Inflammatory macrophage (primary cell): ENCODE measurements around the gene BRCA2.

Experiments
- DNase-seq, 2 donors: peaks; one replicate each; pipeline ENCODE4 v3.0.0-alpha.2; 2020 to 2022

Gene BRCA2

DNA sequence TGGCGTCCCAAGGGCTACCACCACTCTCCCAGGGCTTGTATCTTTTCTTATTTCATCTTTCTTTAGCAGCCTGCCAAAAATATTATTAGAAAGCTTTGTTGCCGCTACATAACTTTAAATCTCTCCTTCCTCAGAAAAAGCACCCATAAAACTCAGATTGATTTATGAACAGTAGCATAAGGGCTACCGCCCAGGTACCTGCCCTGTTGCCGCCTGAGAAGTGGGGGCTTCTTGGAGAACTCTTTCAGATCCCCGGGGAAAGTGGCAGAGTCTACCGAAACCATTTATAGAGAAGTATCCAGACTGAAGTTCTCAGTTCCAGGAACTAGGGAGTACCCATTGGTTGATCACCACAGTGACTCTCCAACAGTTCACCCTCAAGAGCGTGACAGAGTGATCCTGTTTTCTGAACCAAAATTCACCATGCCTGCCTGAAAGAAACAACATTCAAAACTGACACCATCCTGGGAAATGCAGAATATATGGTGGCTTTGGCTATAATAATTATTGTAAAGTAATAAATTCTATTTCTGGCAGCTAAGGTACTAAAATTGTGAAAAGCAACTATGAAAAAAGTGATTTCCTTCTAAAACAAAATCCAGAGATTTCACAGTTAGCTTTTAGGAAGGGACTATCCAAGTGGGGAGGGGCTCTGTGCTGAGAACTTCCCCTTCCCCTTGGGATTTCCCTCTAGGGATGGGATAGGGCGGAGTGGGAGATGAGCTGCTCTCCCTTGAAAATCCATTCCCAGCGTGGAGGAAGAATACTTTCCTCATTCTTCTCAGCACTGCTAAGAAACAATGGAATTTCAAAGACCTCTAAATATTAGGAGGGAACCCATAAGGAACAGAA, 113.5 kb downstream of the BRCA2 start:
- DNase-seq = peak; percentile 78

DNA sequence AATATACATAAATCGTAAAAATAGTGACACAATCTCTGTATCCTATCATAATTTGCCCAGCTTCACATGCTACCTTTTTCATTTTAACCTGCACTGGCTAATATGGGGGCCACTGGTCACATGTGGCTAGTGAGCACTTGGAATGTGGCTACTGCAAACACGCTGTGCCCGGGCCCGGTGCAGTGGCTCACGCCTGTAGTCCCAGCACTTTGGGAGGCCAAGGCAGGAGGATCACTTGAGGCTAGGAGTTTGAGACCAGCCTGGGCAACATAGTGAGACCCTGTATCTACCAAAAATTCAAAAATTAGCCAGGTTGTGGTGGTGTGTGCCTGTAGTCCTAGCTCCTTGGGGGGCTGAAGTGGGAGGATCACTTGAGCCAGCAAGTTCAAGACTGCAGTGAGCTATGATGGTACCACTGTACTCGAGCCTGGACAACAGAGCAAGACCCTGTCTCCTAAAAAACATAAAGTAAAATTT, 114.2 kb downstream of the BRCA2 start:
- no peak for DNase-seq

DNA sequence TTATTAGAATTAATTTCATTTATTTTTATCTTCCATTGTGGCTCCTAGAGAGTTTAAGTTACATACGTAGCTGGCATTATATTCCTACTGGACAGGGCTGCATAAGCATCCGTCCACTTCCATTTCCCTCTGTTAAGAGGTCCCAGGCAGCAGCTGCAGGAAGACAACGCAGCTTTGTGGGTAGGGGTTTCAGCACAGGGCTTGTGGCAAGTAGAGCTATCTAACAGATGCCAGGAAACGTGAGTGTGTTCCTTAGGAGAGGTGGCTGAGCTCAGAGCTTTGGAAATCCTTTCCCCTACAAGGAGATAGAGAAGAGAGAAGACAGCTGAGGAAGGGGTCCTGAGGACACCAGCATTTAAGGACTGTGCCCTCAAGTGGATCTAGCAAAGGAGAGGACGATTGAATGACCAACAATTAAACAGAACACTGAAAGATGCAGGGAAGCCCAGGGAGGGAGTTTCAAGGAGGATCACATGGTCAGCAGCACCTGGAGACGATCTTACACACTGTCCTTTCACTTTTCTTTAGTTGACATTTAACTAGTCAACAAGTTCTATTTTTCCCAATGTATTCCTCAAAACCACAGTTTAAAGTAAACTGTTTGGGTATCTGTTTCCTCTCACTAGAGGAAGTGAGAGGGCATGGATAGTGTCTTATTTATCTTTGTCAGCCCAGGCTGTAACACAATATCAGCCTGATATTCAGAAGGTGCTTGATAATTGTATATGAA, 114.9 kb downstream of the BRCA2 start:
- DNase-seq = no peak

DNA sequence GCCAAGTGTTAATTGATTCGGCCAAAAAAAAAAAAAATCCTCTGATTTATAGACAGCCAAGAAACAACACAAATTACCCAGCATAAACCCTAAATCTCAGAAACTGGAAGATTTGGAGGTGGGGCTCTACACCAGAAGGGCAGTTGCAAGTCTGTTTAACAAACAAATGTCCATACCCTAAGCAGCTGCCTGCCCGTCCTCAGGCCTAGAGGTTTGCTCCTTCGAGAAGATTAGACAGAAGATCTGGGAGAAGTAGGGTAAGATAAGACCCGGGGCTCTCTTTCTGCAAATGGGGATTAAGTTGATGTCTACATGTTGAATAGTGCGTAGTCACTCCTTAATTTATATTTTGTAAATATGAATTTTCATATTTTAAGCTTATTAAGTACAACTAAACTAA, 116.1 kb downstream of the BRCA2 start:
- DNase-seq = no peak

GRCh38 chr13:32432856-32433255, 117.5 kb downstream of the BRCA2 start:
- DNase-seq = no peak

DNA sequence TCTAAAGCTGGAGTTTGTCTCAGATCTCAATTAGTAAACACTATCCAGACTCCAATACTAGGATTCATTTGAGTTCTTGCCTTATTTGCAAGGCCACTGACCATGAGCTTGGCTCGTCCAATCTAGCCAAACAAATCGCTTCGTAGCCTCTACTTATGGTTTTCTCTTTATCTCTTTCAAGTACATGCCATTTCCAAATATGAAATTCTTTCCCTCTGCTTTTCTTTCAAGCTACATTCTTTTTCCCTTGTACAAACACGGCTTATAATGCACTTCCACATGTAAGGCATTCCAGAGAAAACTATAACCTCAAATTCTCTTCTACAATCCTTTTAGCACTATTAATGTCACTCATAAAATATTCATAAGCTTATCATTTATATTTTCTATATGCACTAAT, 123.6 kb downstream of the BRCA2 start:
- DNase-seq = no peak

DNA sequence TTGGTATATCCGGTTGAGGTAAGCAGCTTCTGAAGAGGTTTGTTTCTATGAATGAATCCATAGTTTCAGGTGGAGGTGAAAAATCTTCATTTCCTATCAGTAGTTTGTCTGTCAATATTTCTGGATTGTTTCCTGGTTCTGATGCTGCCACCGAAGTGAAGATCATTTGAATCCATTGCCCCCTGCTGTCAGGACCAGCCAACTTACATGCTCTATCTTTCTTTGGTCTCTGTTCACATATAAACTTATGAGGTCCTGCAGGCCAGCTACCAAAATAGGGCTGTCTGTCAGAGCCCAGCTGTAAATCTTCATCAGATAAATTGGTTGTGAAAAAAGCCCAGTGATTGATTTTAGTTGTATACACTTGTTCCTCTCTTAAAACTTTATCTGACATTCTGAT, 127.8 kb downstream of the BRCA2 start:
- DNase-seq = peak; percentile 43 to 48

DNA sequence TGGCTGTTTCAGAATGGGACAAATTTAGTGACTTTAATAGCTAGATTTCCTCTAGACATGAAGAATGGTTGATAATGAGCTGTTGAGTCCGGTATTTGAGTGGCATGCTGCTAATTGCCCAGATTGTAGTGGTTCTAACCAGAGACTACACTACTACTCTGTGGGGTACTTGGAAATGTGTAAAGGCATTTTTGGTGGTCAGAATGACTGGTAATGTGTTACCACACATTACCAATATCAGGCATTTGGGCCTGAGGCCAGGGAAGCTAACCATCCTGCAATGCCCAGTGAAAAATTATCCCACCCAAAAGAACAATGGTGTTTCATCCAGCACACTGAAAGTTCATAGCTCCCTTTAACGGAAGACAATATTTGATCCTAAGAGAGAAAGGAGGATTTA, 130.2 kb downstream of the BRCA2 start:
- DNase-seq = no peak

DNA sequence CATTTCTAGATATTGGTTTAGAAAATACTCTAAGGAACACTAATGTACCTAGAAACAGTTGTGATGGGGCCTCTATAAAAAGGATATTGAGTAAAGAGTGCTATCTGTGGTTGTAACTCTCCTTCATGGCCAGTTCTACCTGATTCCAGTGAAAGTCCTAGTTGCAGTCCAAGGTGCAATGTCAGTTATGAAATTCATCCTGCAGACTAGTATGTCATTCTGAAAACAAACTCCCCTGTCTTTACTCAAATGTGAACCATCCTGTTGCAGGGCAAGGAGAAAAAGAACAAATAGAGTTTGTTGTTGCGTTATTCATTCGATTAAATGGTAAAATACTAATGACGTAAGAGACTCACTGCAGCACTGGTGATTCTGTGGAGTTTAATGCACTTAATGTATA, 130.9 kb downstream of the BRCA2 start:
- DNase-seq = no peak

DNA sequence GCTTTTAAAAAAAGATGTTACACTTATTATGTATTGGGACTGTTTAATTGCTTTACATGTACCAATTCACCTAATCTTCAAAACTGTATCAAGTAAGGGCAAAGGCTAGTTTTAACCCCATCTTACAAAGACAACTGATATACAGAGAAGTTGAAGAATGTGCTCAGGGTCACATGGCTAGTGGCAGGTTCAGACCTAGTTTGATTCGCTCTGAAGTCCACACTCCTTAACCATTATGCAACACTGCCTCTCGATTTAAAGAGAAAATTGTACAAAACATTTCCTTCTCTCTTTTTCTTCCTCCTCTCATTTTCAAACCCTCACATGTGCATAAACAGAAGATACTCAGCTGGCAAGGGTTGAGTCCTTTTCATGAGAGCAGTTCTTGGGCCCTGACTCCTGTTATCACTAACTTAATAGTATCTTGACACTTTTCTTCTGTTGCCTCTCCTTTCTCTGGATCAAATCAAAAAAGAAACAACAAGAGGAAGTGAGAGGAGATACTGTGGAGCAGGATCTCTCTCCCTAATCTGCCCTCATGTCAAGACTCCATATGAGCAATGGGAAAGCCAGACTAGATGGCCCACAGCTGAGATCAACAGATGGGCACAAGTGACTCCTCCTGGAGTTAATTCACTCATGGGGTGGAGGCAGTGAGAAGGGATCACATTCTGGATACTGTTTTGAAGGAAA, 131.6 kb downstream of the BRCA2 start:
- peak in 1 of 2 donors; percentile 29 for DNase-seq

GRCh38 chr13:32447894-32448623, 132.8 kb downstream of the BRCA2 start:
- no peak for DNase-seq

DNA sequence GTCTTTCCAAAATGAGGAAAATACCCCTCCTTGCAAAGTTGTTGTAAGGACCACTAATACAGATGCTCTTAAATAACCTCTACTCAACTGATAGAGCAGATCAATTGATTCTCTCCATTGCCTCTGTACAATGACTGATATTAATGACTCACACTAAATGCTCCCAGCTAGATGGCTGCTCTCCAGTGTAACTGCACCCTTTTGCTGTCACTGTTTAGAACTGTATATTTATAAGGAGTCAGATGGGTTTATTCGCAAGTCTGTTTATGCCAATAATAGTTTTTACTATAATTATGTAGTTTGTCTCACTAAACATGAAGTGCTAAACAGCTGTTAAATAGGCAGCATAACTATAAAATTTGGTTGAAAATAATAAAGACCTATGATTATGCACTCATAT, 133.7 kb downstream of the BRCA2 start:
- DNase-seq = no peak
